Cortex of kidney (tissue), 1 donor: Measurements from ENCODE around the gene TCF19.

ENCODE experiments used
- DNase-seq: peaks from one replicate; lab custom pipeline; 2025; lab: John Stamatoyannopoulos, UW

The TCF19 gene

GRCh38 chr6:31158140-31158862, at the start of gene TCF19:
TCF19 (plus strand) TSS chr6:31158589; CDS start chr6:31159470, 881 bp downstream.
- peak; percentile 65 for DNase-seq

GRCh38 chr6:31110825-31111582, 47.4 kb upstream of the TCF19 start:
- DNase-seq, result no peak

GRCh38 chr6:31111712-31112111, 46.7 kb upstream of the TCF19 start:
- DNase-seq, result no peak

- no peak for DNase-seq
Observed at GRCh38 chr6:31112478-31112877, 45.9 kb upstream of the TCF19 start, which contains the start of gene C6orf15. C6orf15 (minus strand) TSS chr6:31112575; CDS start chr6:31112555, 20 bp downstream.

GRCh38 chr6:31113861-31114540, 44.4 kb upstream of the TCF19 start:
- DNase-seq, result no peak

GRCh38 chr6:31114541-31114878, 43.9 kb upstream of the TCF19 start, which contains the start of gene PSORS1C1:
PSORS1C1 (plus strand) TSS chr6:31114800; CDS start chr6:31129633, 14,833 bp downstream.
- DNase-seq, result no peak

- DNase-seq, result no peak
Observed at GRCh38 chr6:31114970-31115849, 43.2 kb upstream of the TCF19 start.

GRCh38 chr6:31115941-31116560, 42.3 kb upstream of the TCF19 start:
- DNase-seq, result no peak

GRCh38 chr6:31116661-31117385, 41.6 kb upstream of the TCF19 start:
- DNase-seq, result no peak

- DNase-seq, result no peak
Observed at GRCh38 chr6:31118178-31118577, 40.2 kb upstream of the TCF19 start.

GRCh38 chr6:31120151-31120915, 38.1 kb upstream of the TCF19 start, which contains the start of gene CDSN:
CDSN (minus strand) TSS chr6:31120446; CDS start chr6:31120419, 27 bp downstream.
- DNase-seq, result no peak

- no peak for DNase-seq
Observed at GRCh38 chr6:31121131-31121790, 37.1 kb upstream of the TCF19 start.

- no peak for DNase-seq
Observed at GRCh38 chr6:31122791-31123706, 35.3 kb upstream of the TCF19 start.

GRCh38 chr6:31125162-31125561, 33.2 kb upstream of the TCF19 start:
- no peak for DNase-seq

- DNase-seq, result no peak
Observed at GRCh38 chr6:31125586-31126363, 32.6 kb upstream of the TCF19 start.

- DNase-seq, result no peak
Observed at GRCh38 chr6:31126396-31127175, 31.8 kb upstream of the TCF19 start.
